CD4-positive, alpha-beta T cell (primary cell): ENCODE measurements around the gene MAPK4. TPM values are rescaled to one million over a fixed set of nuclear protein-coding genes. Genes with fewer than 3 reads are reported as not detected.
"Not testable (repeated sequence)": the region's sequence is repeated elsewhere in the genome, so short reads cannot be mapped to it uniquely, and the experiment has no call there.

Experiments
- ATAC-seq: fragments of 200-7000 bp; cut with Tn5 transposase; one replicate; pipeline ENCODE4 v1.10.0; 2022; ENCODE audit warnings: mild to moderate bottlenecking; ENCODE audit not compliant: poor library complexity
- CTCF ChIA-PET: fragments of 350-600 bp; sonication (Branson Sonifier 250); formaldehyde crosslinking; loops from one replicate; lab custom pipeline; 2021; ENCODE audit warnings: antibody characterized with exemption, inconsistent platforms; lab: Charles Lee
- POLR2A ChIA-PET: fragments of 350-600 bp; sonication (Branson Sonifier 250); formaldehyde crosslinking; loops from one replicate; lab custom pipeline; 2021; ENCODE audit warnings: antibody characterized with exemption, inconsistent platforms; lab: Charles Lee
- DNase-seq, 14 experiments: peaks; one replicate each; pipeline ENCODE4 v3.0.0-alpha.2; 2013 to 2020; ENCODE audit warnings: mixed read lengths in 2 of 14
- H3K27ac ChIP-seq, 2 donors: one replicate each; pipeline versions ENCODE4 v1.5.1 to v1.7.0; 2013; ENCODE audit warnings: low read length in 2 of 2, low read depth in 1 of 2, mild to moderate bottlenecking in 1 of 2
- H3K27me3 ChIP-seq, 2 experiments: 1 replicate in 1 of 2; 2 replicates in 1 of 2; pipeline versions ENCODE4 v1.6.1 to v1.7.0; 2013; ENCODE audit warnings: low read length in 2 of 2, control low read depth in 1 of 2, mild to moderate bottlenecking in 1 of 2, moderate library complexity in 1 of 2; ENCODE audit not compliant: insufficient read depth in 2 of 2, control insufficient read depth in 1 of 2
- H3K36me3 ChIP-seq: one replicate; pipeline ENCODE4 v1.6.1; 2013; ENCODE audit warnings: low read length, control low read depth; ENCODE audit not compliant: insufficient read depth
- H3K4me1 ChIP-seq: one replicate; pipeline ENCODE4 v1.6.1; 2013; ENCODE audit warnings: low read length, control low read depth; ENCODE audit not compliant: insufficient read depth
- H3K4me3 ChIP-seq: one replicate; pipeline ENCODE4 v1.5.1; 2013; ENCODE audit warnings: mild to moderate bottlenecking, low read length, moderate library complexity
- H3K9me3 ChIP-seq, 2 experiments: 1 replicate in 1 of 2; 2 replicates in 1 of 2; pipeline versions ENCODE4 v1.6.1 to v1.7.0; 2013; ENCODE audit warnings: low read length in 2 of 2, mild to moderate bottlenecking in 2 of 2, control low read depth in 1 of 2, moderate library complexity in 1 of 2; ENCODE audit not compliant: control insufficient read depth in 1 of 2, insufficient read depth in 1 of 2
- H3K27ac Mint-ChIP-seq: one replicate; pipeline ENCODE4 v1.8.0; 2020; ENCODE audit warnings: mixed read lengths
- H3K27me3 Mint-ChIP-seq: one replicate; pipeline ENCODE4 v1.8.0; 2021; ENCODE audit warnings: mixed read lengths
- H3K36me3 Mint-ChIP-seq: one replicate; pipeline ENCODE4 v1.8.0; 2021; ENCODE audit warnings: low read depth, mixed read lengths
- H3K4me1 Mint-ChIP-seq: one replicate; pipeline ENCODE4 v1.8.0; 2021; ENCODE audit warnings: low read depth, mixed read lengths
- H3K4me3 Mint-ChIP-seq: one replicate; pipeline ENCODE4 v1.8.0; 2020; ENCODE audit warnings: mild to moderate bottlenecking, mixed read lengths
- H3K9me3 Mint-ChIP-seq: one replicate; pipeline ENCODE4 v1.8.0; 2020; ENCODE audit warnings: mixed read lengths
- CTCF ChIP-seq: fragments of 200-600 bp; IDR thresholded peaks from one replicate; pipeline ENCODE4 v1.8.0; 2022; ENCODE audit warnings: antibody characterized with exemption, mild to moderate bottlenecking
- intact Hi-C, 2 experiments: fragments of 100-400 bp; cut with DNase I in 1 of 2; cut with micrococcal nuclease in 1 of 2; formaldehyde crosslinking; loops; one replicate each; pipeline versions ENCODE4 v1.15.1 to v1.9.0; 2023 to 2025; cut with DNase I, micrococcal nuclease
- total RNA-seq, 174 experiments: library from RNA in 2 of 174; stranded (reverse) in 2 of 174; gene quantifications; one replicate each; pipeline ENCODE4 v1.2.3 and lab custom pipeline; 2021 to 2026

Gene MAPK4
- total RNA-seq, 2 experiments from 2014 or later = not detected

GRCh38 chr18:50571606-50572005, 11.7 kb downstream of the MAPK4 start:
- intact Hi-C loops = loop anchor here in 1 of 2 experiments (1.0 kb wide), 1 partner anchor 17 kb away; no protein-coding TSS in a partner anchor
- Mint-ChIP-seq H3K27ac (no peak overlapping the region), H3K4me3 (no peak overlapping the region), H3K4me1 (no peaks in the 10 kb centered on the region), H3K36me3 (no peaks in the 10 kb centered on the region), H3K9me3 (peaks cover 10% of the 10 kb centered on the region), H3K27me3 (peaks cover 52% of the 10 kb centered on the region)
- POLR2A ChIA-PET = no interaction called here
- TF ChIP-seq CTCF = no peak
- Histone ChIP-seq H3K4me3 (no peak overlapping the region), H3K4me1 (no peaks in the 10 kb centered on the region), H3K27ac (no peak overlapping the region), H3K27me3 (peaks cover 7 to 24% of the 10 kb centered on the region in 2 experiments), H3K36me3 (no peaks in the 10 kb centered on the region), H3K9me3 (peaks cover 5 to 7% of the 10 kb centered on the region in 2 experiments)
- DNase-seq (no peak), ATAC-seq (no peak)
- CTCF ChIA-PET = no interaction called here

GRCh38 chr18:50573196-50573595, 13.3 kb downstream of the MAPK4 start:
- Mint-ChIP-seq H3K27me3 (peaks cover 52% of the 10 kb centered on the region), H3K9me3 (peaks cover 10% of the 10 kb centered on the region)
- H3K4me1 Mint-ChIP-seq, H3K27ac Mint-ChIP-seq, H3K36me3 ChIP-seq, H3K4me3 ChIP-seq, CTCF ChIA-PET, intact Hi-C loops, H3K4me3 Mint-ChIP-seq, ATAC-seq, POLR2A ChIA-PET, H3K27ac ChIP-seq, H3K4me1 ChIP-seq, H3K9me3 ChIP-seq, H3K36me3 Mint-ChIP-seq, DNase-seq: not testable (repeated sequence)
- peaks cover 4 to 21% of the 10 kb centered on the region in 2 experiments for H3K27me3 ChIP-seq

- H3K27me3 Mint-ChIP-seq = peaks cover 53% of the 10 kb centered on the region
- no peak for TF ChIP-seq CTCF
- Histone ChIP-seq H3K27ac (no peak overlapping the region), H3K4me3 (no peak overlapping the region), H3K9me3 (peaks cover 0 to 2% of the 10 kb centered on the region in 2 experiments), H3K36me3 (no peaks in the 10 kb centered on the region), H3K4me1 (no peaks in the 10 kb centered on the region), H3K27me3 (peaks cover 4 to 21% of the 10 kb centered on the region in 2 experiments)
- ChIA-PET CTCF (no interaction called here), POLR2A (no interaction called here)
- peaks cover 7% of the 10 kb centered on the region for H3K9me3 Mint-ChIP-seq
- H3K36me3 Mint-ChIP-seq = no peaks in the 10 kb centered on the region
- no peak overlapping the region for H3K4me3 Mint-ChIP-seq
- ATAC-seq = no peak
- H3K4me1 Mint-ChIP-seq = no peaks in the 10 kb centered on the region
- no peak overlapping the region for H3K27ac Mint-ChIP-seq
- intact Hi-C loops = no loop called here
- no peak for DNase-seq
Measured at GRCh38 chr18:50573679-50574078, 13.8 kb downstream of the MAPK4 start.

GRCh38 chr18:50578030-50578429, 18.1 kb downstream of the MAPK4 start:
- POLR2A ChIA-PET = no interaction called here
- Histone ChIP-seq H3K27me3 (peaks cover 4 to 7% of the 10 kb centered on the region in 2 experiments), H3K27ac (no peak overlapping the region), H3K36me3 (no peaks in the 10 kb centered on the region), H3K4me1 (no peaks in the 10 kb centered on the region), H3K4me3 (no peak overlapping the region), H3K9me3 (peaks cover 0 to 5% of the 10 kb centered on the region in 2 experiments)
- TF ChIP-seq CTCF = no peak
- H3K9me3 Mint-ChIP-seq = no peaks in the 10 kb centered on the region
- ATAC-seq (no peak), DNase-seq (no peak)
- peaks cover 28% of the 10 kb centered on the region for H3K27me3 Mint-ChIP-seq
- H3K4me1 Mint-ChIP-seq = no peaks in the 10 kb centered on the region
- no peaks in the 10 kb centered on the region for H3K36me3 Mint-ChIP-seq
- no peak overlapping the region for H3K4me3 Mint-ChIP-seq
- CTCF ChIA-PET = no interaction called here
- H3K27ac Mint-ChIP-seq = no peak overlapping the region
- intact Hi-C loops = no loop called here
